Measurements from ENCODE around the gene REC114. TPM values are rescaled to one million over a fixed set of nuclear protein-coding genes. Genes with fewer than 3 reads are reported as not detected.
A peak's percentile ranks its signal among the peaks of the same experiment; 100 is the strongest.

Gene REC114
- polyA plus RNA-seq, 3 donors, result not detected

DNA sequence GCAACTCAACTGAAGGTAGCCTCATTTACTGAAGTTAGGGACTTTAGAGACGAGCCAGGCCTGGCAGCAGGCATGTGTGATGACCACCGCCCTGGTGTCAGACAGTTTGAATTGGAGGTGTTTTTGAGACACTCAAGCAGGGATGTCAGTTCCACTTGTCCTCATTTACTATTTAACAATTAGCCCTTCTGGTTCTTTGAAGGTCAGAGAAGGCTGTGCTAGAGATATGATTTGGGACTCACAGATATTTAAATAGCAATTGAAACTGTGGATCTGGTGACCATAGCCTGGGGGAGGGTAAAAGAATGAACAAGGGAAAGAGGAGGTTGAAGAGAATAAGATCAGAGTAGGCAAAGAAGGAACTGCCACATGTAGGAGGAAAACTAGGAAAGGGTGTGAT, 74.6 kb downstream of the REC114 start:
- peak overlapping the region; percentile 9 for H3K4me2 ChIP-seq (replicated peaks; ENCODE audit: extremely low read depth, low read length, poor library complexity, severe bottlenecking)
- H3K27ac ChIP-seq (ENCODE audit: low read depth in 1 of 2, low read length in 2 of 2), result no peak overlapping the region
- H3K27ac Mint-ChIP-seq, result peak overlapping the region in 1 of 7 donors; percentile 40
- H3K4me3 Mint-ChIP-seq, result peak overlapping the region in 1 of 2 donors; percentile 57
- intact Hi-C loops (cut with micrococcal nuclease), result no loop called here
- no peaks in the 10 kb centered on the region for H3K36me3 ChIP-seq (replicated peaks in 1 of 2; ENCODE audit: control insufficient read depth in 1 of 2, insufficient read depth in 2 of 2, low read length in 2 of 2)
- H3K27me3 ChIP-seq (ENCODE audit: control insufficient read depth in 2 of 2, insufficient read depth in 2 of 2, low read length in 2 of 2), result no peaks in the 10 kb centered on the region
- no peaks in the 10 kb centered on the region for H3K79me2 ChIP-seq (ENCODE audit: insufficient read depth, low read length)
- no peak overlapping the region for H3K4me3 ChIP-seq (replicated peaks in 1 of 3; ENCODE audit: low read depth in 2 of 3, low read length in 3 of 3)
- H2AFZ ChIP-seq (ENCODE audit: insufficient read depth, low read depth, low read length, poor library complexity, severe bottlenecking), result no peak overlapping the region
- peaks cover 0 to 10% of the 10 kb centered on the region in 2 donors for H3K9me3 ChIP-seq (replicated peaks in 1 of 2; ENCODE audit: control insufficient read depth in 1 of 2, insufficient read depth in 1 of 2, low read length in 2 of 2)
- 80% methylated on average over 1 of the region's 2 CpGs for WGBS (ENCODE audit: insufficient coverage)
- H3K4me1 Mint-ChIP-seq, result peaks cover 30% of the 10 kb centered on the region
- H3K9me3 Mint-ChIP-seq, result peaks cover 3 to 22% (median 18%) of the 10 kb centered on the region in 7 donors
- no peak for DNase-seq
- H4K20me1 ChIP-seq (ENCODE audit: insufficient read depth, low read length), result no peaks in the 10 kb centered on the region
- no peak overlapping the region for H3K9ac ChIP-seq (ENCODE audit: insufficient read depth, low read length, poor library complexity, severe bottlenecking)
- H3K4me1 ChIP-seq (ENCODE audit: control insufficient read depth in 1 of 2, insufficient read depth in 2 of 2, low read length in 2 of 2), result peaks cover 25 to 29% of the 10 kb centered on the region in 2 donors
- H3K36me3 Mint-ChIP-seq, result no peaks in the 10 kb centered on the region
- TF ChIP-seq, protein P1, sequence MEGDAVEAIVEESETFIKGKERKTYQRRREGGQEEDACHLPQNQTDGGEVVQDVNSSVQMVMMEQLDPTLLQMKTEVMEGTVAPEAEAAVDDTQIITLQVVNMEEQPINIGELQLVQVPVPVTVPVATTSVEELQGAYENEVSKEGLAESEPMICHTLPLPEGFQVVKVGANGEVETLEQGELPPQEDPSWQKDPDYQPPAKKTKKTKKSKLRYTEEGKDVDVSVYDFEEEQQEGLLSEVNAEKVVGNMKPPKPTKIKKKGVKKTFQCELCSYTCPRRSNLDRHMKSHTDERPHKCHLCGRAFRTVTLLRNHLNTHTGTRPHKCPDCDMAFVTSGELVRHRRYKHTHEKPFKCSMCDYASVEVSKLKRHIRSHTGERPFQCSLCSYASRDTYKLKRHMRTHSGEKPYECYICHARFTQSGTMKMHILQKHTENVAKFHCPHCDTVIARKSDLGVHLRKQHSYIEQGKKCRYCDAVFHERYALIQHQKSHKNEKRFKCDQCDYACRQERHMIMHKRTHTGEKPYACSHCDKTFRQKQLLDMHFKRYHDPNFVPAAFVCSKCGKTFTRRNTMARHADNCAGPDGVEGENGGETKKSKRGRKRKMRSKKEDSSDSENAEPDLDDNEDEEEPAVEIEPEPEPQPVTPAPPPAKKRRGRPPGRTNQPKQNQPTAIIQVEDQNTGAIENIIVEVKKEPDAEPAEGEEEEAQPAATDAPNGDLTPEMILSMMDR (IDR thresholded peaks at IDR 0.05), result no peak
- H3K27me3 Mint-ChIP-seq (ENCODE audit: low read depth in 3 of 3), result no peaks in the 10 kb centered on the region

DNA sequence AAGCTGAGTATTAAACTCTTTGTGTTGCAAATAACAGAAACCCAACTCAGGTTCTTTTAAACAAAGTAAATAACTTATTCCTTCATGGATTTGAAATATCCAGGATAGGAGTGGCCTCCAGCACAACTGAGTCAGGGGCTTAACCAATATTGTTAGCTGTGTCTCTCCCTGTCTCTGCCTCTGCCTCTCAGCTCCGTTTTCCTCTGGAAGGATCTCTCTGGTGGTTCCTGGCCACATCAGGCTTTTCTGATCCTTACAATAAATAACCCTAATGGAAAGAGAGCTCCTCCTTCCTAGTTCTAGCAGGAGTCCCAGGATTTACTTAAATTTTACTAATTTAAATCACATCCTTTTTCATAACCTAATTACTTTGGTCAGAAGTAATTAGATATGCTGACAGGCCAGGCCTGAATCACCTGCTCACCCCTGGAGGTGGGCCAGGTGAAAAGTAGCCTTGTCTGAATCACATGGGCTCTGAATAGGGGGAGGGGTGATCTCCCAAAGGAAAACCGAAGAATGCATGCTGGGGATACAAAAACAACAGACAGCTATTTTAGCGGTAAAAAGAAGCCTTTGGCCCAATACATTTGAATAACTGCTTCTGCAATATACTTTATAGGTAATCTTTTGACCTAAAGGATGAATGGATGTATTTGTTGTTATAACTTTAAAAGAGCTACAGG, 75.4 kb downstream of the REC114 start:
- H3K4me1 ChIP-seq (ENCODE audit: control insufficient read depth in 1 of 2, insufficient read depth in 2 of 2, low read length in 2 of 2), result peaks cover 25 to 29% of the 10 kb centered on the region in 2 donors
- intact Hi-C loops (cut with micrococcal nuclease), result no loop called here
- no peak overlapping the region for H3K27ac ChIP-seq (ENCODE audit: low read depth in 1 of 2, low read length in 2 of 2)
- peaks cover 0 to 10% of the 10 kb centered on the region in 2 donors for H3K9me3 ChIP-seq (replicated peaks in 1 of 2; ENCODE audit: control insufficient read depth in 1 of 2, insufficient read depth in 1 of 2, low read length in 2 of 2)
- no peak for DNase-seq
- H3K36me3 ChIP-seq (replicated peaks in 1 of 2; ENCODE audit: control insufficient read depth in 1 of 2, insufficient read depth in 2 of 2, low read length in 2 of 2), result no peaks in the 10 kb centered on the region
- no peaks in the 10 kb centered on the region for H3K79me2 ChIP-seq (ENCODE audit: insufficient read depth, low read length)
- Mint-ChIP-seq H3K9me3 (peaks cover 3 to 26% (median 18%) of the 10 kb centered on the region in 7 donors), H3K4me3 (no peak overlapping the region), H3K27ac (no peak overlapping the region), H3K27me3 (ENCODE audit: low read depth in 3 of 3) (peaks cover 0 to 2% (median 0%) of the 10 kb centered on the region in 3 donors), H3K36me3 (no peaks in the 10 kb centered on the region), H3K4me1 (peaks cover 30% of the 10 kb centered on the region)
- peak overlapping the region; percentile 9 for H3K4me2 ChIP-seq (replicated peaks; ENCODE audit: extremely low read depth, low read length, poor library complexity, severe bottlenecking)
- H2AFZ ChIP-seq (ENCODE audit: insufficient read depth, low read depth, low read length, poor library complexity, severe bottlenecking), result no peak overlapping the region
- H3K27me3 ChIP-seq (ENCODE audit: control insufficient read depth in 2 of 2, insufficient read depth in 2 of 2, low read length in 2 of 2), result no peaks in the 10 kb centered on the region
- no peak overlapping the region for H3K9ac ChIP-seq (ENCODE audit: insufficient read depth, low read length, poor library complexity, severe bottlenecking)
- TF ChIP-seq, protein P1 (IDR thresholded peaks at IDR 0.05), result no peak
- 89% methylated on average over 1 of the region's 3 CpGs for WGBS (ENCODE audit: insufficient coverage)
- H3K4me3 ChIP-seq (replicated peaks in 1 of 3; ENCODE audit: low read depth in 2 of 3, low read length in 3 of 3), result no peak overlapping the region
- no peaks in the 10 kb centered on the region for H4K20me1 ChIP-seq (ENCODE audit: insufficient read depth, low read length)

All from CD14-positive monocyte (primary cell).